RKO (cell line): Measurements from ENCODE around the gene OGDH.

ENCODE experiments used
- DNase-seq: peaks from one replicate; pipeline ENCODE4 v3.0.0-alpha.2; 2016; ENCODE audit warnings: low spot score

Gene OGDH

GRCh38 chr7:44637788-44638594 lies 31.6 kb downstream of the OGDH start:
- DNase-seq: peak; percentile 54

GRCh38 chr7:44638611-44639557 lies 32.5 kb downstream of the OGDH start:
- DNase-seq: peak; percentile 75

- DNase-seq: no peak
These were observed 33.4 kb downstream of the OGDH start for GRCh38 chr7:44639671-44640321.

GRCh38 chr7:44643206-44643605 lies 36.8 kb downstream of the OGDH start:
- no peak for DNase-seq

GRCh38 chr7:44645254-44645653 lies 38.8 kb downstream of the OGDH start:
- no peak for DNase-seq

GRCh38 chr7:44645696-44646095 lies 39.3 kb downstream of the OGDH start:
- no peak for DNase-seq

GRCh38 chr7:44646176-44646920 lies 39.9 kb downstream of the OGDH start:
- DNase-seq: no peak

- DNase-seq: no peak
These were observed 40.7 kb downstream of the OGDH start for GRCh38 chr7:44646921-44647636.

GRCh38 chr7:44647981-44648714 lies 41.7 kb downstream of the OGDH start:
- no peak for DNase-seq

GRCh38 chr7:44650242-44650641 lies 43.8 kb downstream of the OGDH start:
- DNase-seq: no peak

GRCh38 chr7:44650772-44651171 lies 44.3 kb downstream of the OGDH start:
- DNase-seq: no peak

GRCh38 chr7:44652535-44652934 lies 46.1 kb downstream of the OGDH start:
- no peak for DNase-seq

- no peak for DNase-seq
These were observed 47.9 kb downstream of the OGDH start for GRCh38 chr7:44654255-44654796.

- no peak for DNase-seq
These were observed 48.9 kb downstream of the OGDH start for GRCh38 chr7:44655341-44655740.

- DNase-seq: no peak
These were observed 52.6 kb downstream of the OGDH start for GRCh38 chr7:44658979-44659378.

GRCh38 chr7:44661233-44661632 lies 54.8 kb downstream of the OGDH start:
- no peak for DNase-seq

GRCh38 chr7:44664780-44665461 lies 58.5 kb downstream of the OGDH start:
- no peak for DNase-seq

GRCh38 chr7:44665531-44666213 lies 59.2 kb downstream of the OGDH start:
- DNase-seq: no peak

GRCh38 chr7:44666566-44666965 lies 60.1 kb downstream of the OGDH start:
- DNase-seq: no peak
